NCI-H2196 (cell line): Measurements from ENCODE around the gene SLC6A13.
"Not testable (repeated sequence)": the region's sequence is repeated elsewhere in the genome, so short reads cannot be mapped to it uniquely, and the experiment has no call there.

Experiments used
- DNase-seq: peaks from one replicate; lab custom pipeline; 2025; ENCODE audit not compliant: unreplicated experiment; lab: John Stamatoyannopoulos, UW

SLC6A13 gene

DNA sequence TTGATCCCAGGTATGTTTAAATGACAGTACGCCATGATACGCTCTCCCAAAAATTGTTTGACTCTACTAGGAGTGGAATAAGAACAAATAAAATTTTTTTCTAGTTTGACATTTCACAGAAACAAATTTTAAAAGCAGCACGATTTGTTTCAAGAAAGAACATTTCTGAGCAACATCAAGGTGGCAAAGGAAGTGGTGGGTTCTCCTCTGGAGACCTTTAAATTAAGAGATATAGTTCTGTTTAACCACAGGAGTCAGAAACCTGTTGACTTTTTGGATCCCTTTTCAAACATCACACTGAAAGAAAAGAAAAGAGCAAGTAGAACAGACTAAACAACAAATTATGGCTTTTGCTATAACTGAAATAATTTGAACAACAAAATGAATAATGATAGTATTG lies 2.5 kb upstream of the SLC6A13 start:
- DNase-seq = no peak

DNA sequence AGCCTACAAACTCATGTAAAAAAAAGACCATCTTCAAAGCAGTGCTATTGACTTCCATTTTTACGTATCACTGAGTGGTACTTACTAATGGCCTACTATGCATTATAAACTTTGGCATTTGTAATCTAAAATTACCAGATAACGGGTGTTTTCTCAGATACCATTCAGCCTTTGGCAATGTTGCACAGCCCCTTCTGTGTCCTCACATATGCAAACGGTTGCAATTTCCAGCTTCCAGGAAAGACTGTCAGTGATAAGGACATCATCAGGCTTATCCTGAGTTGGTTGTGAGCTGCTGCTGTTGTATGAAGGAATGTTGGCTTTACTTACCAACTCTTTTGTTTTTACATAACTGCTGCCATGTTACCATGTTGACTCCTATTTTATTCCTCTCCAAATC lies 1.6 kb upstream of the SLC6A13 start:
- DNase-seq = no peak

DNA sequence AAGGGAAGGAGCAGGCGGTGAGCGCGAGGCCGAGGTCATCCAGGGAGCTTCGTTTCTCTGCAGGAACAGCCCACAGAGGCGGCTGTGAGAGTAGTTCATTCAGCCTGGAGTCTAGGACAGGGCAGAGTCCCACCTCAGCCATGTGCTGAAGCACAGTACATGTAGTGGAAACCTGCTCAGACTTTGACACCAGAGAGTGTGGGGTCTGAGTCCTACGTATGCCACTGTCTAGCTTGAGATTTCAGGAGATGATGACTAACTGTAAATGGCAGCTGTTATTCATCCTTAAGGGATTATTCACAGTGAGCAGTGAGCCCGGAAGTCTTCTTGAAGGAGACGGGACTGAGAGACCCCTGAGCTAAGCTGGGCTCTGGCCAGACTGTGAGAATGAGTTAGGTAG lies 938 bp upstream of the SLC6A13 start:
- no peak for DNase-seq

DNA sequence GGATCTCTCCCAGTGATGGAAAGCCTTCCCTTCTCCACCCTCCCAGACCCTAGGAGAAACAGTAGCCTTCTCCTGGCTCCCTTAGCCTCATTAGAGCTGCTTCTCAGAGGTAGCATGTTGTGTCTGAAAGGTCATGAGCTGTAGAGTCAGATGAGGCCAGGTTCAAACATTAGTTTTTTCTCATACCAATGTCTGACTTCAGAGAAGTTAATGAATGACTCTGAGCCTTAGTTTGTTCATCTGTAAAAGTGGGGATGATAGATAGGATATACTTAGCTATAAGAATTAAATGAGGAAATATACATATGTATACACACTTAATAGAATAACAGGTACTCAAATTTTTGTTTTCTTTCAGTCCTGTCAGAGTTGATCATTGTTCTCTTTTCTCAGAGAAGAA lies 523 bp downstream of the SLC6A13 start:
- DNase-seq = no peak

DNA sequence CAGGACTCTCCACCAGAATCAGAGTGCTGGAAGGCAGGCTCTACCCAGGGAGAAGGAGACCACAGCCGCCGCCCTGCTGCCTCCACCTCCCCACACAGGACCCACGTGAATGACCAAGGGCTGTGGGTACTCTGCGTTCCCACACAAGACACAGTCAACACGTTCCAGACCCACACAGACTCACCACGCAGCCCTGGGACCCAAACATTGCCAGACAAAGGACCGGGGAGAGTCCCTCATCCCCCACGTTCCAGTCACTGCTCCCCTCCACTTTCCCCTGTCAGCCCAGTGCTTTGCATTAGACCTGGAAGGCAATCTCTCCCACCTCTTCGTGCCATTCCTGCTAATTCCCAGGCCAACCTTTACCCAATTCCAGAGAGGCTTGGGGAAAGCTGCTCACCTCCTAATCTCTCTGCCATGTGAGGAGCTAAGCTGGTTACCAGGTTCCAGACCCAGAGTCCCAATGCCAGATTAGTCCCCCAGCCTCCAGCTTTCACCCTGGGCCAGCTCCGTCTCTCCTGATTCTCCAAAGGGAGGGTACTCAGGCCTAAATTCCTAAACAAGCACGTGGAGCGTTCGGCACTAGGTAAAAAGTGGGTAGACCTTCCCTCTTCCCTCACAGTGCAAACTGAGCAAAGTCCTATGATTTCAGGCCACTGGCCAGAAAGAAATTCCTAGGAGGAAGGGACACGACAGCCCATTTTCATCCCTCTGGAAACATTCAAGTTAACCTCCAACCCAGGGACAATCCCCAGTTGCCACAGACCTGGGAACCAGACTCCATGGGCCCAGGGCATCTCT lies 4.9 kb downstream of the SLC6A13 start:
- no peak for DNase-seq

DNA sequence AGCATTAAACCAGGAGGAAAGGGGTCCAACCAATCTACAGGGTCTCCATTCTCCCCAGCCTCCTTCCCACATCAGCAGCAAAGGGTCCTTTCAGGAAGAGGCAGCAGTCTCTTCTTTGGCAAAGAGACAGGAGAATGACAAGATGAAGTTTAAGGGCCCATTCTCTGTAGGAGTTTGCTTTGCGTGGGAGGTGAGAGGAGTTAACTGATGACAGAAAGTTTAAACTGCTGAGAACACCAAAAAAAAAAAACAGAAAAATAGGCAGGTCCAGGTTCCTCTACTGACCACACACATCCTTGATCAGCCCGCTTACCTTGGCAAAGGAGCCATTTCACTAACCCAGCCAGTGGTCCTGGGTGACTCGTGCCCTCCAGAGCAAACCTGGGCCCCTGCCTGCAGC lies 5.7 kb downstream of the SLC6A13 start:
- no peak for DNase-seq

DNA sequence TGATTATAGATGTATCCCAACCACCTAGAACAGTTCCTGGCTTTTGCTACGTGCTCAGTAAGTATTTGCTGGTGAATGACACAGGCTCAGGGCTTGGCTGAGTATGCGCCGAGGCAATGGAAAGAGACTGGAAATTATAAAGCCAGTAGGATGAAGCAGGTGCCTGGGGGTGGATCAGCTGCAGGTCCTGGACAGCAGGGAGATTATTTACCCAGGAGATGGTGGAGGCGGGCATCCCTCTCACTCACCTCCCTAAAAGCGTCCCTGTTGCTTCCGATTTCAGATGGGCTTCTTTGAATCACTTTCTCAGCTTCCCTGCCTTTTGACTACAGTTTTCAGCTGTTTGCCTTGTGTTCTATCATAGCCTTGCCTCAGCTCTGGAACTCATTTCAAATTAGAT lies 6.4 kb downstream of the SLC6A13 start:
- DNase-seq = no peak

DNA sequence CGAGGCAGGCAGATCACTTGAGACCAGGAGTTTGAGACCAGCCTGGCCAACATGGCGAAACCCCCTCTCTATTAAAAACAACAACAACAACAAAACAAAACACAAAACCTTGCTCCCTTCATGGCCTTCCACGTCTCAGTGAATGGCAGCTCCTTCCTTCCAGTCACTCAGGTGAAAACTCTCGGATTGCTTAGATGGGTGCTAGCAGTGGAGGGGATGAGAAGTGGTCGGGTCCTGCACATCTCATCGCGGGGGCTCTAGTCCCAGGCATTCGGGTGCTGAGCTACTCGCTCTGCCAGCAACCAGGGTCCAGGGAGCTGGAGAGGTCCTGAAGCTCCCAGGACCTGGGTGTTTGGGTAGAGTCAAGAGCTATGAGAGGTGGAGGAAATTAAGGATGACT lies 7.7 kb downstream of the SLC6A13 start:
- no peak for DNase-seq

DNA sequence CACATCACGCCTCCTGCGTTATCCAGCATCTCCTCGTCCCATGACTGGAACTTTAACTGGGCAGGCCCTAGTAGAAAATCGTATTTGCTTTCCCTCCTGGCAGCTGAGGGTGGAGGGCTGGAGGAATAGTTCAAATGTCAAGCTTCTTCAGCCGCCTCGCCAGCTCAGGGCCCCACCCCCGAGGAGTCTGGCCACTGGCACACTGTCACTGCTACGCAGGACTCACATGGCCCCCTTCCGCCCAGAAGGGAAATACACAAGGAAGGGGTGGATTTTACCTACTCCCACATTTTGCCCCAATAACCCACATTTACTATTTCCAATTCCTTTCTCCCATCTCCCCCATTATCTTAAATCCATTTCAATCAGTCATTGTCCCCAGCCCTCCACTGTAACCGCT lies 8.6 kb downstream of the SLC6A13 start:
- no peak for DNase-seq

DNA sequence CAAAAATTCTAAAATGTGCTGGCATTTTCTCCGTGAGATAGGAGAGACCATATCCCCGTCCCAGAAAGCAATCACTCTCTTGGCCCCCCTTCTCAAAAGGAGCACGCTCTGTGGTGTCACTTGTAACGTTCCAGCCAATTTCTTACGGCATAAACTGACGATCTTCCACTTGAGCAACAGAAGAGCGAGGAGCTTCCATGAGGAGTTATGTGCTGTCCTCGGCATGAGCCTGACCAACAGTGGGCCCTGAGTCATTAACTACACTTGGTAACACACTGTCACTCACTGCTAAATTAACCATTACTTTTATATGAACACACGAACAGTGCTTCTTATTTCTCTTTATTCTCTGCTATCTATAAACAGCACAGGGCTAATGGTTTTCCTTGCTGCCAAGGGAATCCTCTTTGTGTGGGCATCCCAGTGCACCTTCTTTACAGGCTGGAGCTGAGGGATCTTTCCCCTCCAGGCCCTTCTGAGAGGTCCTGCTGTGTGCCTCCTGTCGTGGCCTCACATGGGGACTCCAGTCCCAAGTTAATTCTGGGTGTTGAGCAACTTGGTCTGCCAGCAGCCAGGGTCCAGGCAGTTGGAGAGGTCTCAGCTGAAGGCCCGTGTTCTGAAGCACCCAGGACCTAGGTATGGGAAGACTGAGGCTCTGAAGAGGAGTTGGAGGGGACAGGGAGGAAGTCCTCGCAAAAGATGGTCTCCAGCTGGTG lies 9.4 kb downstream of the SLC6A13 start:
- no peak for DNase-seq

DNA sequence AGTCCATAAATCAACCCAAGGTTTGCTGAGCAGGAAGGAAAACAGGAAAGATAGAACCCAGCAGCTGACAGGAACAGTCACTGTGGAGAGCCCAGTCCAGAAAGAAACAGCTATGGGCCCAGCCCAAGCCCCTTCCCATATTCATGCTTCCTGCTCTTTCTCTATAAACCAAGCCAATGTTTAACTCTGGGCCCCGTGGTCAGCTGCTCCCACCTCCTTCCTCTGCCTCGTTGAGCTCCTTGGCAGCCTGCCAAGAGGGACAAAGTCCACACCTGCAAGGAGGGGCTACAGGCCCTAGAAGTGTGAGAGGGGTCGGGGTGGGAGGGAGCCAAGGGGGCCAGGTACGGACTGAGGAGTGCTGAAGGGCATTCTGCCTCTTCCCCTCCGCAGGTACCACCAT lies 10.0 kb downstream of the SLC6A13 start:
- no peak for DNase-seq

DNA sequence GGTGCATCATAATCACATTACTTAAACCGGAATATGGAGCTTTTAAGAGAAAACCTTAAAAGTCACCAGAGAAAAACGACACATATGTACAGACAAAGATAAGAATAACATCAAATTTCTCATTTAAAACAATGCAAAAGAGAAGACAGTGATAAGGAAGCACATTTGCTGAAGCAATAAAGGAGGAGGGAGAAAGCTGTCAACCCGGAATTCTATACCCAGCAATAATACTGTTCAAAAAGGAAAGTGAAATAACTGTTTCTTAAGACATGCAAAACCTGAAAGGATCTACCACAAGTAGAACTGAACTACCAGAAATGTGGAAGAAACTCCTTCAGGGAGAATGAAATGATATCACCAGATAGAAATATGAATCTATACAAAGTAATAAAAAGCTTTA lies 15.4 kb downstream of the SLC6A13 start:
- DNase-seq = no peak

DNA sequence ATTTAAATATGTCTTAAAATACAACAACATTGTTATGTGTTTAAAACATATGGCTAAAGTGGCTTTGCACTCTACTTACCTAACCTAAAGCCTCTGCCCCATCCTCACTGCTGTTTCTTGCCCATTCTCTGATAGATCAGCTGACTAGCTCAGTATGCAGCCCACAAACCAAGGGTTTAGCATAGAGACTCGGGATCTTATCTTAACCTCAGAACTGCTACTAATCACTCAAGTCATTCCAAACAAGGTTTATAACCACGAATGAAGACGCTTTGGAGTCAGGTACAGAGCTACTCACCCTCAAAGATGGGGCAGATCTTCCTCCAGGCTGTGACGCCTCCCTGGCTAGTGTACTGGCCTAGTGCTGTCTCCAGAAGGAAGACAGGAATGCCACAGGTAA lies 19.3 kb downstream of the SLC6A13 start:
- DNase-seq = no peak

DNA sequence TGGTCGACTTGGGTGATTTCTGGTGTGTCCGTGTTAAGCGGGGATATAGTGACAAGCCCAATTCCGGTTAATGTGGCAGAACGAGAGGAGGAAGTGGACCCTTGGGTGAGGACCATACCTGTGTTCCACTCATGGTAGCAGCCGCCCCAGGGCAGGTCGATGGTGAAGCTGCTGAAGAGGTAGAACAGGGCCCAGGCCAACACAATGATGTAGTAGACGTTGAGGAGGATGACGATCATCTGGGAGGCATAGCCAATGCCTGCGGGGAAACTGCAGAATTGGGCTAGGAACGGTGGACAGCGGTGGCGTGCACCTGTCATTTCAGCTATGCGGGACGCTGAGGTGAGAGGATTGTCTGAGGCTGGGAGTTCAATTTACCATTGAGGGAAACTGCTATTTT lies 20.1 kb downstream of the SLC6A13 start:
- DNase-seq = no peak

DNA sequence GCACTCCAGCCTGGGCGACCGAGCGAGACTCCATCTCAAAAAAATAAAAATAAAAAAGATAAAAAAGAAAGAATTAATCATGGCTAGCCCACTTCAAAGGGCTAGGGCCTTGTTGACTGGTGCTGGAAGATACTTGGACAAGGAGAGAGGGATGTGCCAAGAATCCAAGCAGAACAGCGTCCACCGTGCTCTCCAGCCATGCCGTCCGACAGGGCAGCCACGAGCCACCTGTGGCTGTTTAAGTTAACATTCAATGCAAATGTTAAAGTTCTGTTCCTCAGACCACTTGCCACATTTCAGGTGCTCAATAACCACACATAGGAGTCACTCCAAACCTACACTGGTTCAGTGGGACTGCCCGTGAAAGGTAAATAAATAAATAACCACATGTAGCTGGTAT lies 21.4 kb downstream of the SLC6A13 start:
- no peak for DNase-seq

DNA sequence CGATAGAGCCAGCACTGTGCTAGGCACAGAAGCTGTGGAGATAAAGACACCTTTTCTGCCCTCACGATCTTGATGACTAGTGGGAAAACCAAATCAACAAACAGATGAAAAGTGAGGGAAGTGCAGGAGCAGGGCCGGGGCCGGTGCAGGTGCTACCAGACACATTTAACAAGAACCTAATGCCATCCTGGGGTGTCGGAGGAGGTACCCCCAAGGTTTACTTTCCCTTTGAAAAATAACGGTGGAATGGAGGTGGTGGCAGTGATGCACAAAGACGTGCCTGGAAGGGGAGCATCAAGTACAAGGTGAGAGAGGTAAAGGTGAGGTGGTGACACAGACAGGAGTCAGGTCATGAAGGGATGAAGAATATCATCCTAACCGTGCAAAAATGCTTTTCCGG lies 22.1 kb downstream of the SLC6A13 start:
- DNase-seq = no peak

DNA sequence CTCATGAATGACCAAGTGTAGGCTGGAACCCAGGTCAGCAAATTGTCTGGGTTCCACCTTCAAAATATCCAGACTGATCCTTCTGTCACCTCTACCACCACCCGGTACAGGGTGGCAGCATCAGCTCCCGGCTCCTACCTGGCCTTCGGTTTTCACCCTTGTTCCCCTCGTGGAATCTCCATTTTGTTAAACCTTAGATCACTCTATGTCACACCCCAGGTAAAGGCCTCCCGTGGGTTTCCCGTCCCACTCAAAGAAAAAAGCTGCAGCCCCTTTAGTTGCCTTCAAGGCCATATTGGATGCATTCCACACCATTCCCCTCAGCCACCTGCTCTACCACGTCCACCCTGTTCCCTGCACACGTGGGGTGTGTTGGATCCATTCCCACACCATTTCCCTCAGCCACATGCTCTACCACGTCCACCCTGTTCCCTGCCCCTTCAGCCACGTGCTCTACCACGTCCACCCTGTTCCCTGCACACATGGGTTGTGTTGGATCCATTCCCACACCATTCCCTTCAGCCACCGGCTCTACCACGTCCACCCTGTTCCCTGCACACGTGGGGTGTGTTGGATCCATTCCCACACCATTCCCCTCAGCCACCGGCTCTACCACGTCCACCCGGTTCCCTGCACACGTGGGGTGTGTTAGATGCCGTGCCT lies 23.8 kb downstream of the SLC6A13 start:
- DNase-seq = no peak

DNA sequence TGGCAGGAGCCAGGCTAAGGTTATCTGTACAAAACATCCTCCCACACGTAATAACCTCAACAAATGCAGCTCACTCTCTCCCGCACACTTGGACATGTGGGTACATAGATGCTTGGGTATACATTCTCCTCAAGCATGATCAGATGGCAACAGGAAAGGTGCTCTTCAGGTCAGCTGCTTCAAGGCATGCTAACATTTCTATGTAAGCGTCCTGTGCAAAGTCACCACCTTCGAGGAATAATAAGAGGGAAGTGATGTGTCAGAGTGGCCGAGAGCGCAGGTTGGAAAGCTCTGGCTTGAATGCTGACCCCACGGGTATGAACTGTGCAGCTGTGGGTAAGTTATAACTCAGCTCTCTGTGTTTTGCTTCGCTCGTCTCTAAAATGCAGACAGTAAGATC lies 24.5 kb downstream of the SLC6A13 start:
- DNase-seq = no peak

DNA sequence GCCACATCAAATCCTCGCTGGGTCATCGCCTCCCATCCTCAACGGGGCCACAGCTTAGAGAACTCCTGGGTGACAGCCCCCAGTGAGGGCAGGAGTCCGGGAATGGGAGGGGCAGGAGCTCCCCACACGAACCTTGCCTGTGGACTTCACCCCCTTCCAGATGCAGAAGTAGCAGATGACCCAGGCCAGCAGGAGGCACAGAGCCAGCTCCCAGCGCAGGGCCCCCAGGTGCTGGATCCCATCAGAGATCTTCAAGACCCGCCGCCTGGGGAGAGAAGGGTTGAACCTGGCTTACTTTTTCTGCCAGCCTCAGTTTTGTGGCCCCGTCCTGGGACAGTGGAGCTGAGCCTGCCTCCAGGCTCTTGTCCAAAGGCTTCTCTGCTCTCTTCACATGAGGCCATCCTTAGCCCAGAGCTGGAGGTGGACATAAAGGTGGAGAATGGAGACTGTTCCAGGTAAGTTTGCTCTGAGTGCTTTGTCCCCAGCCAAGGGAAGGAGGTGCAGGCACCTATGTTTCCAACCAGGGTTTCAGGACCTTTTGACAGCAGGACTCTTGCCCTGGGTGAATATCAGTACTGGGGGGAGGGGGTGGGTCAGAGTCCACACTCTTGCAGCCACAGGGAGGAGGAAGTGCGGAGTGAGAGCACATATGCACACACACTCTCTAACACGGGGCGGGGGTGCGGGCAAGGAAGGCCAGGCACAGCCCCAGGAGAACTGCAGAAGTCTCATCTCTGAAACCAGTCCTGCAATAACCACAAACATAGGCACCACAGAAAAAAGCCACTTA lies 25.4 kb downstream of the SLC6A13 start:
- no peak for DNase-seq

DNA sequence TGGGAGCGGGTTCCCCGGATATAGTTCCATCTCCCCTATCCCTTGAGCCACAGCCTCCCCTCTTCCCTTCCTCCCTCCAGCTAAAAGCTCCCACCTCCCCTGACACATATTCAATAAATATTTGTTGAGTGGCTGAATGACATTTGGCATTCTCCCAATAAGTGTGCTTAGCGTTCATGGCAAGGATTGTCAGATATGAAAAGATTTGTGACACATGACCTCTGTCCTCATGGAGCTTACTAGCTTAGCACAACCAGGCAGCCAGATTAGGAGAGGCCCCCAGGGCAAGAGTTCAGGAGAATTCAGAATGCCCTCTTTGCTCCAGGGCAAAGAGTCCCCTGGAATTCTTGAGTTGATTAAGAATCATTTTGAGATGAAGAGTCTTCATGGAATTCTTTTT lies 26.2 kb downstream of the SLC6A13 start:
- DNase-seq = no peak

DNA sequence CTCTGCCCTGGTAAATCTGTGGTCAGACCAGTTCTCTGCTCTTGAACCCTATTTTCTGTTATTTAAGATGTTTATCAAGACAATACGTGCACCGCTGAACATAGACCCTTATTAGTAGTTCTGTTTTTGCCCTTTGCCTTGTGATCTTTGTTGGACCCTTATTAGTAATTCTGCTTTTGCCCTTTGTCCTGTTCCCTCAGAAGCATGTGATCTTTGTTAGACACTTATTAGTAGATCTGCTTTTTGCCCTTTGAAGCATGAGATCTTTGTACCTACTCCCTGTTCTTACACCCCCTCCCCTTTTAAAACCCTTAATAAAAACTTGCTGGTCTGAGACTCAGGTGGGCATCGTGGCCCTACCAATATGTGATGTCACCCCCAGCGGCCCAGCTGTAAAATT lies 26.7 kb downstream of the SLC6A13 start:
- DNase-seq = not testable (repeated sequence)
